Myocyte (in vitro differentiated cells): ENCODE data around the gene PCDHAC2. TPM values are rescaled to one million over a fixed set of nuclear protein-coding genes. Genes with fewer than 3 reads are reported as not detected.

Source experiments
- DNase-seq: peaks from one replicate; pipeline ENCODE4 v3.0.0-alpha.2; 2012; ENCODE audit warnings: low read depth
- total RNA-seq: library from RNA; depleted of rRNA; stranded (reverse); fragments of >200 nt; gene quantifications from 2 replicates; pipeline ENCODE4 v1.2.3, GENCODE V29; 2014

PCDHAC2 gene
- total RNA-seq, 1 donor from 2014 or later, result 0.05 TPM

DNA sequence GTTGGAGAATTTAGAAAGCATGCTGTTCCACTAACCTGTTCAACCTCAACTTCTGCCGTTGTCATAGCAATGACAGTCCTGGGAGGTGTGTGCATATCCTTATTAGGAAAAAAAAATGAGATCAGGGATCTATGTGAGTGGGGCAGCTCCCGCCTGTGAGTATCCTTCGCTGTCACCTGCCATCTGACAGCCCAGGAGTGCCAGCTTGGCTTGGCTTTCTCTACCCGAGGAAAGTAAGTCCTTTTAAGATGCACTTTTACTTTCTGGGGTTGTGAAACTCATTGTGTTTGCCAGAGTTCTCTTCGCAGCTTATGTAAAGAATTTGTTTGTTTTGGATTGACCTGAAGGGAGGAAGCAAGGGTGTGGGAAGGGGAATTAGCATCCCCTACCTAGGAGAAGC lies 21.8 kb downstream of the PCDHAC2 start:
- no peak for DNase-seq

DNA sequence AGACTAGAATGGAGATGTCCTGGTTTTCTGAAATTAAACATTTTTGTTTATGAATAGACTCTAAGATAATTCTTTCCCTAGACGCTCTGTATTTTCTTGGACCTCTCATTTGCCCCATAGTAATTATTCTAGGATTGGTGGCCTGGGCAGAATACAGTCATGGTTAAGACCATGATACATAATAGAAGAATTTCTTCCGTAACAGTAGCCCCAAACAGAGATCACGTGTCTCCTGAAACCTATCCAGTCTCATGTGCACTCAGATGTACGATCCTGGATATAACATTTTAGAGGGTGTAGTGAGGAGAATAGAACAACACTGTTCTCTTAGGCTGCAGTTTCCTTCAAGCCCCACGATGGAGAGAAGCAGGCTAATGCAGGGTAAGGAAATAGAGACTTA lies 22.3 kb downstream of the PCDHAC2 start:
- no peak for DNase-seq

DNA sequence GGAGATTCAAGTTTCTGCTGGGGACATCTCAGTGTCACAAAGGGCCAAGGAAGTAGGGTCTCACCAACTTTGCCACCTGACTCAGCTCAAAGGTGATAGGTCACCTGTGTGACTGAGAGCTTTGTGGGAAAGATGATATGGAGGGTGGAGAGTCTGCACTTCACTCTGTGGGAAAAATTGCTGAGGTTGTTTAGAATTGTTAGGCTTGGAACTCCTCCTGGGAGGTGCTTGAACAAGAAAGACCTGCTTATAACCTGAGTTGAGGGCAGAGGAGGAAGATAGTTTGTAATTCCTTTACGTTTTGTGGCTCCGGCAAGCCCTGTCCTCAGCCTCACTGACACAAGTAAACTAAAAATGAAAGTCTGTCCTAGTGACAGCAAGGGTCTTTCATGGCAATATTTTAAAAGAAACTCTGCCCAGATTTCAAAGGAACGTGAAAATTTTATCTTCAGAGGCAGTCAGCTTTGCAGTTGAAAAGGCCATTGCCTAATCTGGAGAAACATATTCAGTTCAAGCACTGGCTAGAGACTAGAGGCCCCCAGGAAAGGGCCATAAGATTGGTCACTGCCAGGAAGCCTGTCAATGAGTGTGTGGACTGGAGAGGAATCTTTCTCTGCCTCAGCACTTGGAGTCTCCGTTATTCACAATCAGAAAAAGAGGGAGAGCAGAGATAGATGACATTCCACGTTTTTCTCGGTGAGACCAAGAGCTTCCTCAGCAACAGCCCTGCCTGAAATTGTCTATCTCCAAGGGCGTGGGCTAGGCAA lies 23.2 kb downstream of the PCDHAC2 start:
- no peak for DNase-seq

DNA sequence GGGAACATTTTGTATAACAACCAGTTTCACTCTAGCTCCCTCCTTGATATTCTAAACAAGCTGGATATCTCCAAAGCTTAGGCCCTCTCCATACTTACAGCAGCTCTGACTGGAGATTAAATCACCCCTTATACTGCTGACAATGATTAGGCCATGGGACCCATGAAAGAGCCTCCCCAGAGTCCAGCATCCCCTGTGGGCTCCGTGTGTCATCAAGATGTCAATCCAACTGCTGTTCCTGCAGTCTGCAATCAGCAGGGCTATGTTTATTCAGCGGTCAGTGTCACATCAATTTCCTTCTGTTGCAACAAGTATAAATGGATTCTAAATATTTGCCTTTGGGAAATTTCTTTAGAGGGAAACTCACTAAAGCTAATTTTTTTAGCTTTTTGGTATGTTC lies 26.6 kb downstream of the PCDHAC2 start:
- DNase-seq, result no peak

DNA sequence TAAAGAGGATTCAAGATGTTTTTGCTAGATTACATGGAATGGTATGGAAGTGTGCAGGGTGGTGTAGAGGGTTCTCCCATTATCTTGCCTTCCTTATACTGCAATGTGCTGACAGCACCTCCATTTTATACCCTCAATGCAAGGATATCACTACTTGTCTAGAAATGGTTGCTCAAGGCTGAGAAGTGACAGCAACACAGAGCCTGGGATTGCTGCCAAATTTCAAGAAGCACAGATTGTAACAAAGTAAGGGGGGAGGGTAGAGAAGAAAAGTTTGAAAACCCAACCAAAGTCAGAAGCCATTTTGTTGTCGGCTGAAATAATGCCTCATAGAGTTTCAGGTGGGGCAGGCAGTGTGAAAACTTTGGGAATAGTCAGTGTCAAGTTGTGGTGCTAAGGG lies 29.8 kb downstream of the PCDHAC2 start:
- no peak for DNase-seq

DNA sequence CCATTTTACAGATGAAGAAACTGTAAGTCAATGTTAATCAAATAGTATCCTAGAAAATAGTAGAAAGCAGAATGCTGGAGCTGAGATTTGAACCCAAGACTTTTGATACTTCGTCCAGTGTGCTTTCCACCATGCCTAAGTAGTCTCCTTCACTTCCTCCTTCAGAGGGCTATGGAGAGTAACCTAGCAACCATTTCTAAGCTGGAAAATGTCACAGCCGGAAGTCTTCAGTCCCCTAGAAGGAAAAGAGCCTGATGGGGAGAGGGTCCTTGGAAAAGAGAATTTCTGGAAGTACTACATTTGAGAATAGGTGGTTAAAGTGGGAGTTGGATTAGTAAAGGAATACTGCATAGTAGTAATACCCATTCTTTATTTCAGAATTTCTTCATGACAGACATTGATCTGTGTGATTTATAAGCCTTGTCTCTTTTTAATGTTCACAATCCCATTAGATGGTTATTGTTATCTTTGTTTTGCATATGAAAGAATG lies 32.7 kb downstream of the PCDHAC2 start:
- DNase-seq, result no peak

DNA sequence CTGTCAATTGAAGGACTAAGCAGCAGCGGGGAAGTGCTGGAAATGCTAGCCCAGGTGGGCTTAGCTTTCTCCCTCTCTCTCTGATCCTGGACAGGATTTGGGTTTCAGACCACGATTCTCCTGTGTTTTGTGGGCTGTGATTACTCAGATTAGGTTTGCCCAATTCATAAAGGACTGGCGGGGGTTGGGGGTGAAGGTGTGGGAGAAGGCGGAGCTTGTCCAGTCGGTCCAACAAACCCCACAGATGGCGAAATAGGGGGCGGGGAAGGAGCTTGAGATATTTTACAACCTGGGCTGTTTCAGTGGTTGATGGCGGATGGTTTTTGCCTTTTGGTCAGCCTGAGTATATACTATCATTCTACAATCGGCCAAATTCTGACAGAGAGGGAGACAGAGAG lies 35.2 kb downstream of the PCDHAC2 start:
- no peak for DNase-seq

DNA sequence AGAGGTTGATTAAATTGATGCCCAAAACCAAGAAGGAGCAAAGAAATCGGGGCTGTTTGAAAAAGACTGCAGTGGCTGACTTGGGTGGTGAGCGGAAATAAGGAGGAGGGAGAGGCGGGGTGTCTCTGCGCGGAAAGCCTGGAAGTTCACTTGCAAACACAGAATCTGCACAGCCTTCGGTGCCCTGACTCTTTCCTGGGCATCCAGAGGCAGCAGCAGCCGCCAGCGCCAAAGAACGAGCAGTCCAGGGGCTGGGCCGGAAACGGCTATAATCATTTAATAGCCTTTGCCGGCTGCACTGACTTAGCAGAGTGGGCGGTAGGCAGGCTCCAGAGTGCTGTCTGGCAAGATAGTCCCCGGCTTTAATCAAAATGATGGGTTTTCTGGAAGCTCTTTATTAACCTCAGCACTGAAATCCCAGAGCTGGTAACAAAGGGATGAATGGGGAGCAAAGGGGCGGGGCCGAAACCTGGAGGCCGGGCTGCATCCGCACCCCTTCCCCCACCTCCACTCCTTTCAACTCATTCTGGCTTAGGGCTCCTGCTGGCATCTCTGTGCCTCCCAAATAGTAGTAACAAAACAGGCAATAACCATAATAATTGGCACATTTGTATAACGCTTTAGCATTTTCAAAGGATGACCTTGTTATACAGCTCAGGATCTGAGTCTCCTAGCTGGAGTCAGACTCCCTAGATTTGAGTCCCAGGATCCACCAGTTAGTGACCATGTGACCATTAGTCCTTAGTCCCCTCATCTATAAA lies 35.7 kb downstream of the PCDHAC2 start:
- DNase-seq, result peak; percentile 3

DNA sequence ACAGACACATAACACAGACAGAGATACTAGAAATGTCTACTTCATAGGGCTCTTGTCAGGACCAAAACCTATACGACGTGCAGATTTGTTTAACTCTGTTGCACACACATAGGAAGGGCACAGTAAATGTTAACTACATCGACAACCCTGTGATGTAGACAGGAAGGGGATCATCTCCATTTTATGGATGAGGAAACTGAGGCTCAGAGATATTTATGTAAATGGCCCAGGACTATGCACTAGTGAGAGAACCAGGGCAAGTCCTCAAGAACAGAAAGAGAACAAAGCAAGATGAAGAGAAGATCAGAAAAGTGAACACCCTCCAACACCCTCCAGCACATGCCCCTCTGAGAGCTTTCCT lies 36.3 kb downstream of the PCDHAC2 start:
- no peak for DNase-seq

DNA sequence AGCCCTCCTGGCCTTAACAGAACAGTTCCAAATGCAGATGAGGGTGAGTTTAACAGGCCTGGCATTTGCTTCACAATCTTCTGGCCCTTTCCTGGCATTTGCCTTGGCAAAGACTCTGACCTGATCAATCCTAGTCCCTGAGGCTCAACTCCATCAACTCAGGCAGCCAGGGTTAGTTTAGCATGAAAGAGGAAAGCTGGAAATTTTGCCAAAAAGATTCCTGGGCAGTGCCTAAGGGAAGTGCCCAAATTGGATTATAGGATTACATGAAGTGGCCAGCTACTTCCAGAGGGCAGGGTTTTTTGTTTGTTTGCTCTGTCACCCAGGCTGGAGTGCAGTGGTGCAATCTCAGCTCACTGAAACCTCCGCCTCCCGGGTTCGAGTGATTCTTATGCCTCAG lies 36.8 kb downstream of the PCDHAC2 start:
- no peak for DNase-seq

DNA sequence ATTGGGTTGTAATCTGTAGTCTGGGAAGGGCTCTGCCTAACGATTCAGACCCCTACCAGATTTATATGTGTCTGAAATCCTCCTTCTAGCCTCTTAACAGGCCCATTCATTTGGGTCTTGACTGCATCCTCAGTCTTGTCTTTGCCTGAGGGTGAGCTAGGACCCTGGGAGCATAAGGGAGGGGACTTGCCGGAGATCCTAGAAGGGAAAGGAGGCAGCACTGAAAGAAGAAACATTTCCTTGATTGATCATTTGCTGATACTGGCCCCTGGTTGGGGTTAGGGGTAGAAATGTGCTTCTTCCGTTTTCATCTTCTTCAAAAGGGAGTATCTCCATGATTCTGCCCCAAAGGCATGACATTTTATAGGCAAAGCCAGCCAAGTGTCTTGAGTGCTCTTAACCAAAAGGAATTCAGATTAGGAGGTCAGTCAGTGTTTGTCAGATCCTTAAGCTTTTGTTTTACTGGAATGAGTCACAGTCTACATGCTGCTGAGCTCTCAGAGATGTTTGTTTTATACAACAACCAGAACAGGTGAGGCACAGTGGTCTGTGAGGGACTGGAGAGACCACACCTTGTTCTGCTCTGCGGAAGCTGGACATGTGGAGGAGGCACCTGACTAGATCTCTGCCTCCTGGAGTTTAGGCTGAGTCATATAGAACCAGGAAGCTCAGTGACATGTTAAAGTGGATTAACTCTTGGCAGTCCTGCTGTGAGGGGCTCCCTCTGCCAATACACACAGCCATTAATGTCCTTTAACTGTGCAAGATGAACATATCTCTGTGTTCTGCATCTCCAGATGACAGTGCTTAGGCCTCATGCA lies 37.7 kb downstream of the PCDHAC2 start:
- no peak for DNase-seq

DNA sequence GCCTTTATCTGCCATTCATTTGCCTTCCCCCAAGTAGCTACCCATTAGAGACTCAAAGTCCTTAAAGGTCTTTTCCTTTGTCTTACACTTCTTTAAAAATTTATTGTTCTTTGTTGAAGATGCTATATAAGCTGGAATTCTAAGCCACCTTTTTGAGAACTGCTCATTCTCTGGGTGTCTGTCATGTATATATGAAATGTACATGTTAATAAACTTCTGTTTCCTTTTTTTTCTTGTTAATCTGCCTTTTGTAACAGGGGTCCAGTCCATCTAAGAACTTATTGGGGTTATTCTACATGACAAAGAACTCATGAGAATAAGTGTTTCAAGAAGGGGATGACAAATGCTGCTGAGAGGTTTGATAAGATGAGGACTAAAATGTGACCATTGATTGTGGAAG lies 41.5 kb downstream of the PCDHAC2 start:
- no peak for DNase-seq

DNA sequence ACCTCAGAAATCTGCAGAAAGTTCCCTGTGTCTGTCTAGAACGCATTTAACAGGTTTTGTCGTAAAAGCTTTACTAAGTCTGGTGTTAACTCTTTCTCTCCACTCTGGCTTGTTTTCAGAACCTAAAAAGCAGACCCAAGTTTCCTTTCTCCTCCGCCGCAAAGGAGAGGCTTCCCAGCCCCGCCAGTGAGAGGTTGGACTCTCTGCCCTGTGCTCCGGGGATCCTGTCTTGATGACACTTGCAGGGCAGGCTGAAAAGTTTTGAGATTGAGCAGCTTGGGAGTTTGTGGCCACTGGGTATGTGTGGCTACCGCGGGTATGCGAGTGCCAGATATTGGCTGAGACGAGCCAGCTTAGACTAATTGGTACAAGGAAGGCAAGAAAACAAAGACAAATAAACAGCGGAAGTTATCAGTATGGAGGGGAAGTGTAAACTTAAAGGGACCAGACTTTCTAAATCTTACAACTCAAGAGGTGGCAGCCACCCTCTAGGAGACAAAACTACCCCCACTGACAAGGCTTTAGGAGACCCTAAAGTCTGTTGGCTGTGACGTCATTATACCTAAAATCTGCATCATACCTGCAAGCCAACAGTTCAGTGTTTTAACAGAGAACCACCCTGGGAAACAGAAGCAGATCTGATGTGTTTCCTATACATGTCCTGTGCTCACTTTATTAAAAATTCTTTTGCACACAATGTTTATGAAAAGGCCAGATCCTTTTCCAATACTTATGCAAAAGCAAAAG lies 43.9 kb downstream of the PCDHAC2 start:
- DNase-seq, result no peak

DNA sequence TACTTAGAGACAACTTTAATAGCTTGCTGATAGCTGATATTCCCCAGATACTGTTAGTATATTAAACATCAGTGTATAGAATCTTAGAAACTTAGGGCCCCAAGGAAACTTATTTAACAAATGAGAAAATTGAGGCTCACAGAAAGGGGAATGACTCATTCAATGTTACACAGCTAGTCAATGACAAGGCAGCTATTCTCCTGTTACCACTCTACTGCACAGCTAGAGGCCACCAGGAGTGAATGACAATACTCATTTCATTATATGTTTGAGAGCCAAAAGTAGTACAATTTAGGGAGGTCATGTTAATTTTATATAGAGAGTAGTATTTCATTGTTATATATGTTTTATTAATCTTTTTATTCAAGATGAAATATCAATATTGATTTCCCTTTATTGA lies 51.7 kb downstream of the PCDHAC2 start:
- no peak for DNase-seq

Other genes with a start within 250 kb of the PCDHAC2 start
- 0.10 TPM in 1 of 2 replicates, not detected in the other for gene PCDHA1, start 180.3 kb upstream of the PCDHAC2 start, total RNA-seq
- gene PCDHA2, start 171.6 kb upstream of the PCDHAC2 start, total RNA-seq, result 0.36 TPM in 1 of 2 replicates, not detected in the other
- gene PCDHA3, start 165.4 kb upstream of the PCDHAC2 start, total RNA-seq, result 0.16 TPM in 2 replicates
- 1.2 and 1.4 TPM in 2 replicates for gene PCDHA4, start 159.4 kb upstream of the PCDHAC2 start, total RNA-seq
- 0.03 and 0.05 TPM in 2 replicates for gene PCDHA5, start 144.9 kb upstream of the PCDHAC2 start, total RNA-seq
- 0.11 TPM in 1 of 2 replicates, not detected in the other for gene PCDHA6, start 138.5 kb upstream of the PCDHAC2 start, total RNA-seq
- gene PCDHA7, start 132.2 kb upstream of the PCDHAC2 start, total RNA-seq, result 0.36 and 0.48 TPM in 2 replicates
- gene PCDHA8, start 125.3 kb upstream of the PCDHAC2 start, total RNA-seq, result not detected in 2 replicates
- gene PCDHA9, start 118.1 kb upstream of the PCDHAC2 start, total RNA-seq, result under 0.01 and 0.03 TPM in 2 replicates
- 0.03 and 0.05 TPM in 2 replicates for gene PCDHA10, start 110.6 kb upstream of the PCDHAC2 start, total RNA-seq
- 0.13 and 0.26 TPM in 2 replicates for gene PCDHA11, start 97.5 kb upstream of the PCDHAC2 start, total RNA-seq
- gene PCDHA12, start 91.2 kb upstream of the PCDHAC2 start, total RNA-seq, result 0.03 and 0.16 TPM in 2 replicates
- gene PCDHA13, start 84.4 kb upstream of the PCDHAC2 start, total RNA-seq, result 0.05 TPM in 1 of 2 replicates, not detected in the other
- gene PCDHAC1, start 40.2 kb upstream of the PCDHAC2 start, total RNA-seq, result 0.05 and 0.10 TPM in 2 replicates
- gene PCDHB1, start 84.9 kb downstream of the PCDHAC2 start, total RNA-seq, result not detected in 2 replicates
- 20.3 and 21.5 TPM in 2 replicates for gene PCDHB2, start 128.1 kb downstream of the PCDHAC2 start, total RNA-seq
- 4.2 and 4.7 TPM in 2 replicates for gene PCDHB3, start 134.0 kb downstream of the PCDHAC2 start, total RNA-seq
- gene PCDHB4, start 155.3 kb downstream of the PCDHAC2 start, total RNA-seq, result 6.6 and 7.1 TPM in 2 replicates
- 0.36 and 1.0 TPM in 2 replicates for gene PCDHB5, start 168.7 kb downstream of the PCDHAC2 start, total RNA-seq
- 1.5 and 2.3 TPM in 2 replicates for gene PCDHB6, start 183.6 kb downstream of the PCDHAC2 start, total RNA-seq
- 5.1 and 6.6 TPM in 2 replicates for gene PCDHB7, start 206.2 kb downstream of the PCDHAC2 start, total RNA-seq
- 9.5 and 10.4 TPM in 2 replicates for gene PCDHB8, start 211.3 kb downstream of the PCDHAC2 start, total RNA-seq
- 13.5 and 14.7 TPM in 2 replicates for gene PCDHB16, start 215.9 kb downstream of the PCDHAC2 start, total RNA-seq
- 6.8 TPM in 2 replicates for gene PCDHB9, start 220.7 kb downstream of the PCDHAC2 start, total RNA-seq
- 6.7 and 7.4 TPM in 2 replicates for gene PCDHB10, start 225.9 kb downstream of the PCDHAC2 start, total RNA-seq
- gene PCDHB11, start 233.2 kb downstream of the PCDHAC2 start, total RNA-seq, result 3.9 and 5.3 TPM in 2 replicates
- 5.4 and 7.2 TPM in 2 replicates for gene PCDHB12, start 242.2 kb downstream of the PCDHAC2 start, total RNA-seq
- gene PCDHB13, start 247.4 kb downstream of the PCDHAC2 start, total RNA-seq, result 5.3 and 6.4 TPM in 2 replicates